GM12875 (cell line): ENCODE data around the gene DPYSL5.
"Not testable (repeated sequence)": the region's sequence is repeated elsewhere in the genome, so short reads cannot be mapped to it uniquely, and the experiment has no call there.

ENCODE experiments used
- H3K4me3 ChIP-seq: one replicate; pipeline ENCODE4 v1.5.1; 2011; ENCODE audit warnings: low read depth, low read length, control low read depth
- CTCF ChIP-seq: IDR thresholded peaks from 2 replicates; pipeline ENCODE4 v1.5.1; 2011; ENCODE audit warnings: low read depth, mild to moderate bottlenecking, control low read depth, inconsistent platforms, low read length, moderate library complexity, borderline replicate concordance; ENCODE audit not compliant: insufficient read depth

Gene DPYSL5

GRCh38 chr2:26809876-26810577 lies 37.9 kb upstream of the DPYSL5 start:
- no peak for TF ChIP-seq CTCF
- H3K4me3 ChIP-seq = no peak overlapping the region

GRCh38 chr2:26811261-26811660 lies 36.7 kb upstream of the DPYSL5 start:
- H3K4me3 ChIP-seq = no peak overlapping the region
- no peak for TF ChIP-seq CTCF

GRCh38 chr2:26811791-26812694 lies 35.9 kb upstream of the DPYSL5 start:
- no peak for TF ChIP-seq CTCF
- no peak overlapping the region for H3K4me3 ChIP-seq

GRCh38 chr2:26812731-26813130 lies 35.2 kb upstream of the DPYSL5 start:
- no peak for TF ChIP-seq CTCF
- H3K4me3 ChIP-seq = no peak overlapping the region

- H3K4me3 ChIP-seq = not testable (repeated sequence)
Observed at GRCh38 chr2:26814072-26814765, 33.7 kb upstream of the DPYSL5 start.

GRCh38 chr2:26816893-26817292 lies 31.0 kb upstream of the DPYSL5 start:
- no peak overlapping the region for H3K4me3 ChIP-seq
- TF ChIP-seq CTCF = no peak

GRCh38 chr2:26818255-26818654 lies 29.7 kb upstream of the DPYSL5 start:
- no peak for TF ChIP-seq CTCF
- H3K4me3 ChIP-seq = no peak overlapping the region
